Gastroesophageal sphincter (tissue), 4 donors: ENCODE data around the gene MACC1. TPM values are rescaled to one million over a fixed set of nuclear protein-coding genes. Genes with fewer than 3 reads are reported as not detected.
"Not testable (repeated sequence)": the region's sequence is repeated elsewhere in the genome, so short reads cannot be mapped to it uniquely, and the experiment has no call there.

Source experiments
- ATAC-seq: fragments of 150-250 bp; one replicate; pipeline ENCODE4 v1.9.1; 2016; ENCODE audit warnings: mild to moderate bottlenecking, moderate library complexity
- H3K27ac ChIP-seq, 4 donors: fragments of 200-600 bp; sonication (generic) in 3 of 4; 1 replicate in 3 of 4; 2 replicates in 1 of 4; pipeline ENCODE4 v1.5.1; 2016 to 2019
- H3K27me3 ChIP-seq: fragments of 200-600 bp; sonication (generic); one replicate; pipeline ENCODE4 v1.5.1; 2019
- H3K36me3 ChIP-seq, 2 donors: fragments of 200-600 bp; sonication (generic); one replicate each; pipeline ENCODE4 v1.5.1; 2019; ENCODE audit warnings: control low read depth in 1 of 2
- H3K4me1 ChIP-seq, 3 donors: fragments of 200-600 bp; sonication (generic); 1 replicate in 2 of 3; 2 replicates in 1 of 3; pipeline ENCODE4 v1.5.1; 2016 to 2019; ENCODE audit warnings: control low read depth in 2 of 3
- H3K4me3 ChIP-seq, 2 donors: fragments of 200-600 bp; sonication (generic); one replicate each; pipeline ENCODE4 v1.5.1; 2019; ENCODE audit warnings: mild to moderate bottlenecking in 1 of 2, moderate library complexity in 1 of 2
- H3K9me3 ChIP-seq, 3 donors: fragments of 200-600 bp; sonication (generic); one replicate each; pipeline ENCODE4 v1.5.1; 2017 to 2019; ENCODE audit warnings: control low read depth in 2 of 3
- EP300 ChIP-seq: sonication (generic); formaldehyde crosslinking; IDR thresholded peaks from one replicate; pipeline ENCODE4 v1.6.1; 2017; ENCODE audit warnings: antibody characterized with exemption, mild to moderate bottlenecking
- POLR2A ChIP-seq, 2 donors: fragments of 450-650 bp; IDR thresholded peaks; one replicate each; pipeline ENCODE4 v1.6.1; 2017; ENCODE audit warnings: antibody characterized with exemption in 2 of 2, mild to moderate bottlenecking in 2 of 2, moderate library complexity in 1 of 2
- POLR2AphosphoS5 ChIP-seq: sonication (generic); formaldehyde crosslinking; IDR thresholded peaks from one replicate; pipeline ENCODE4 v1.6.1; 2017; ENCODE audit warnings: antibody characterized with exemption
- WGBS, 2 donors: methylation state at CpG; one replicate each; pipeline ENCODE4 v1.1.5; 2018; ENCODE audit warnings: low coverage in 1 of 2; 5-methylcytosine and 5-hydroxymethylcytosine counted together
- total RNA-seq, 4 donors: library from RNA; depleted of rRNA; stranded (reverse); fragments of >200 nt; gene quantifications; one replicate each; pipeline ENCODE4 v1.1.0, GENCODE V29; 2016
- TF ChIP-seq, protein P1 (sequence below), 4 experiments: fragments of 200-600 bp in 2 of 4; fragments of 450-650 bp in 2 of 4; sonication (generic) in 1 of 4; IDR thresholded peaks; one replicate each; pipeline ENCODE4 v1.5.1; 2017 to 2019; ENCODE audit warnings: antibody characterized with exemption in 4 of 4, mild to moderate bottlenecking in 2 of 4, moderate library complexity in 2 of 4

Gene MACC1
- total RNA-seq, 4 donors from 2014 or later: under 0.01 to 2.9 (median 0.25) TPM

DNA sequence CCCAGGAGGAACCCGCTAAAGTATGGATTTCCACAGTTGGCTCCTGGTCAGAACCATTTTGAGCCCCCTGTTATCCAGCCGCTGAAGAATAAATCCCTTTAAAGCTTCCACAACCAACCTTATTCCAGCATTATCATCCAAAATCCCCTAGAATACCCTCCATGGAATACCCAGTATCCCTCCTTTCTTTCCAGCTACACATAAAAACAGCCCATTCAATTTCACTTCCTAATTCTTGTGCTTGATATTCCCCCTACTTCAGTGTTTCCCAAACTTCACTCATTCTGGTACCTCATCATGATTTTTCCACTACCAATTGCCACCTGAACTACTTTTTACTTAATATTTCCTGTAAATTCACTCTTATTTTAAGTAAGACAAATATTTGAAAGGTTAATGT lies 3.1 kb downstream of the MACC1 start:
- Histone ChIP-seq H3K27me3 (no peaks in the 10 kb centered on the region), H3K36me3 (no peaks in the 10 kb centered on the region), H3K4me3 (no peak overlapping the region), H3K27ac (no peak overlapping the region), H3K4me1 (no peaks in the 10 kb centered on the region), H3K9me3 (no peaks in the 10 kb centered on the region)
- WGBS, 2 donors: 83 to 100% methylated on average over 1 to 2 of the region's 2 CpGs
- TF ChIP-seq, protein P1, sequence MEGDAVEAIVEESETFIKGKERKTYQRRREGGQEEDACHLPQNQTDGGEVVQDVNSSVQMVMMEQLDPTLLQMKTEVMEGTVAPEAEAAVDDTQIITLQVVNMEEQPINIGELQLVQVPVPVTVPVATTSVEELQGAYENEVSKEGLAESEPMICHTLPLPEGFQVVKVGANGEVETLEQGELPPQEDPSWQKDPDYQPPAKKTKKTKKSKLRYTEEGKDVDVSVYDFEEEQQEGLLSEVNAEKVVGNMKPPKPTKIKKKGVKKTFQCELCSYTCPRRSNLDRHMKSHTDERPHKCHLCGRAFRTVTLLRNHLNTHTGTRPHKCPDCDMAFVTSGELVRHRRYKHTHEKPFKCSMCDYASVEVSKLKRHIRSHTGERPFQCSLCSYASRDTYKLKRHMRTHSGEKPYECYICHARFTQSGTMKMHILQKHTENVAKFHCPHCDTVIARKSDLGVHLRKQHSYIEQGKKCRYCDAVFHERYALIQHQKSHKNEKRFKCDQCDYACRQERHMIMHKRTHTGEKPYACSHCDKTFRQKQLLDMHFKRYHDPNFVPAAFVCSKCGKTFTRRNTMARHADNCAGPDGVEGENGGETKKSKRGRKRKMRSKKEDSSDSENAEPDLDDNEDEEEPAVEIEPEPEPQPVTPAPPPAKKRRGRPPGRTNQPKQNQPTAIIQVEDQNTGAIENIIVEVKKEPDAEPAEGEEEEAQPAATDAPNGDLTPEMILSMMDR (IDR thresholded peaks at IDR 0.05): no peak
- TF ChIP-seq POLR2AphosphoS5: no peak
- TF ChIP-seq POLR2A (IDR thresholded peaks at IDR 0.05): no peak
- no peak for TF ChIP-seq EP300
- no peak for ATAC-seq

DNA sequence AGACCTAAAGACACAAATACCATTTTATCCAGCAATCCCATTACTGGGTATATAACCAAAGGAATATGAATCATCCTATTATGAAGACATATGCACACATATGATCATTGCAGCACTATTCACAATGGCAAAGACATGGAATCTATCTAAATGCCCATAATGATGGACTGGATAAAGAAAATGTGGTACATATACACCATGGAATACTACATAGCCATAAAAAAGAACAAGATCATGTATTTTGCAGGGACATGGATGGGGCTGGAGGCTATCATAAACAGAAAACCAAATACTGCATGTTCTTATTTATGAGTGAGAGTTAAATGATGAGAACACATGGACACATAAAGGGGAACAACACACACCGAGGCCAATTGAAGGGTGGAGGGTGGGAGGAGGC lies 3.8 kb downstream of the MACC1 start:
- no peaks in the 10 kb centered on the region for H3K36me3 ChIP-seq
- H3K4me1 ChIP-seq: no peaks in the 10 kb centered on the region
- WGBS, 2 donors: 69 to 86% methylated on average over 1 of the region's 1 CpG
- H3K27me3 ChIP-seq: no peaks in the 10 kb centered on the region
- H3K9me3 ChIP-seq: no peaks in the 10 kb centered on the region
- ATAC-seq: no peak
- H3K27ac ChIP-seq: no peak overlapping the region
- no peak for TF ChIP-seq POLR2A (IDR thresholded peaks at IDR 0.05)
- TF ChIP-seq, protein P1 (IDR thresholded peaks at IDR 0.05): no peak
- TF ChIP-seq POLR2AphosphoS5: no peak
- TF ChIP-seq EP300: no peak
- no peak overlapping the region for H3K4me3 ChIP-seq

DNA sequence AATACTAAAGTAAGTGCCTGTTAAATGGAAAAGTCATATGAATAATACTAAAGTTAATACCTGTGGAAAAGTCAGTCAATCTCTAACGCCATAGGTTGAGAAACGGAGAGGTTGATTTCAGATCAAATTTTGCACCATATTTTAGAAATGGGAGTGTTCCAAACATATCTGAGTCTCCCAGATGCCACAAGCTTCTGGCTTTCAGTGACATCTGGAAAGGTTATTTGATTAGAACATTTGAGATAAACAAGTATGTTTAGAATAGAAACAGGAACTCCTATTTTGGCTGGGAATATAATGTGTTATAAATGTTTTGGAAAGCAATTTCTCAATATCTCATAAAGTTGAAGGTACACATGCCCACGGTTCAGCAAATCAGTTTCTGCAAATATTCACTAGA lies 5.8 kb downstream of the MACC1 start:
- H3K9me3 ChIP-seq: no peaks in the 10 kb centered on the region
- H3K36me3 ChIP-seq: no peaks in the 10 kb centered on the region
- ATAC-seq: no peak
- TF ChIP-seq, protein P1 (IDR thresholded peaks at IDR 0.05): no peak
- TF ChIP-seq POLR2AphosphoS5 (no peak), POLR2A (IDR thresholded peaks at IDR 0.05) (no peak)
- H3K4me1 ChIP-seq: no peaks in the 10 kb centered on the region
- no peak overlapping the region for H3K27ac ChIP-seq
- 70 to 82% methylated on average over 3 of the region's 3 CpGs for WGBS, 2 donors
- H3K27me3 ChIP-seq: no peaks in the 10 kb centered on the region
- H3K4me3 ChIP-seq: no peak overlapping the region

DNA sequence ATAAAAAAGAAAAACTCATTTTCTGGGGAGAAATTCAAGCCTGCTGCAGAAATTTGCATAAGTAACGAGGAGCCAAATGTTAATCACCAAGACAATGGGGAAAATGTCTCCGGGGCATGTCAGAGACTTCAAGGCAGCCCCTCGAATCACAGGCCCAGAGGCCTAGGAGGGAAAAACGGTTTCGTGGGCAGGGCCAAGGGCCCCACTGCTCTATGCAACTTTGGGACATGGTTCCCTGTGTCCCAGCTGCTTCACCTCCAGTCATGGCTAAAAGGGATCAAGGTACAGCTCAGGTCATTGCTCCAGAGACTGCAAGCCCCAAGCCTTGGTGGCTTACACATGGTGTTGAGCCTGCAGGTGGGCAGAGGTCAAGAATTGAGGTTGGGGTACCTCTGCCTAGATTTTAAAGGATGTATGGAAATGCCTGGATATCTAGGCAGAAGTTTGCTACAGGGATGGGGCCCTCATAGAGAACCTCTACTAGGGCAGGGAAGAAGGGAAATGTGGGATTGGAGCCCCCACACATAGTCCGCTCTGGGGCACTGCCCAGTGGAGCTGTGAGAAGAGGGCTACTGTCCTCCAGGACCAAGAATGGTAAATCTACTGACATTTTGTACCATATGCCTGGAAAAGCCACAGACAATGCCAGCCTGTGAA lies 8.4 kb downstream of the MACC1 start:
- WGBS, 2 donors: 90 to 94% methylated on average over 5 to 6 of the region's 6 CpGs
- no peaks in the 10 kb centered on the region for H3K9me3 ChIP-seq
- TF ChIP-seq EP300: no peak
- TF ChIP-seq POLR2AphosphoS5: no peak
- ATAC-seq: no peak
- no peak overlapping the region for H3K27ac ChIP-seq
- H3K4me1 ChIP-seq: no peaks in the 10 kb centered on the region
- no peaks in the 10 kb centered on the region for H3K36me3 ChIP-seq
- no peaks in the 10 kb centered on the region for H3K27me3 ChIP-seq
- no peak overlapping the region for H3K4me3 ChIP-seq

DNA sequence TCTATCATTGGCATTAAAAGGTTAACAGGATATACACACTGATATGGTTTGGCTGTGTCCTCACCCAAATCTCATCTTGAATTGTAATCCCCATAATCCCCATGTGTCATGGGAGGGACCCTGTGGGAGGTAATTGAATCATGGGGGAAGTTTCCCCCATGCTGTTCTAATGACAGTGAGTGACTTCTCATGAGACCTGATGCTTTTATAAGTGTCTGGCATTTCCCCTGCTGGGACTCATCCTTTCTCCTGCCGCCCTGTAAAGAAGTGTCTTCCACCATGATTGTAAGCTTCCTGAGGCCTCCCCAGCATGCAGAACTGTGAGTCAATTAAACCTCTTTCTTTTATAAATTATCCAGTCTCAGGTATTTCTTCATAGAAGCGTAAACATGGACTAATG lies 9.4 kb downstream of the MACC1 start:
- WGBS, 2 donors: 90% methylated on average over 1 of the region's 2 CpGs; no CpG with 5 or more reads in 1 of the 2 donors
- not testable (repeated sequence) for H3K9me3 ChIP-seq, H3K27me3 ChIP-seq, H3K4me1 ChIP-seq, ATAC-seq, H3K27ac ChIP-seq, H3K4me3 ChIP-seq, H3K36me3 ChIP-seq

DNA sequence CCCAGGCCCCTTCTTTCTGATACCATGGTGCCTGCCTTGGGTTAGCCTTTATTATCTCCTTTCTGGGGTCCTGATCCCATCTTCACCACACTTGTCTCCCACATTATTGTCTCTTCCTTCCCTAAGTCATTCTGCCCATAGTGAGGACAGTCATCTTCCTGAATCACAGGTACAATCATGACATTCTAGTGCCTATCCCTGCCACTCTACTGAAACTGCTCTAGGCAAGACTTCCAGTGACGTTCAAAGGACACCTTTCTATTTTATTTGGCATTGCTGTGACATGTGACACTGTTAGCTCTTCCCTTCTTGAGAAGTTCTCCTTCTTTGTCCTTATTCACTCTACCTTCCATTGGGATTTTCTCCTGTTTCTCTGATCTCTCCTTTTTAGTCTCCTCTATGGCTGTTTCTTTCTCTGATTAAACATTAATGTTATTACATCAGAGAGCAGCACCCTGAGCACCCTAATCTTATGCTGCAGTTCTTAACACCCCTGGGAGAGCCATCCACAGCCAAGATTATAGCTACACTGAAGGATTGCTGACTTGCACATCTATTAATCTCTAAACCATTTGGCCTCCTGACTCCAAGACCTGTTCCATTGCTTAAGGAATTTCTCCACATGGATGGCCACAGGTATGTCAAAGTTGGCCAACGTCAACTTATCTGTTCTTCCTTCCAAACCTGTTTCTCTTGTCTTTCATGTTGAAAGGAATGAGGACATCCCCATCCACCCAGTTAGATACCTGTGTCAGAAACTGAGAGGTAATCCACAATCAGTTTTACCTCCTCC lies 10.9 kb downstream of the MACC1 start:
- TF ChIP-seq EP300 (no peak), POLR2AphosphoS5 (no peak), POLR2A (IDR thresholded peaks at IDR 0.05) (no peak)
- TF ChIP-seq, protein P1 (IDR thresholded peaks at IDR 0.05): no peak
- no peak overlapping the region for H3K4me3 ChIP-seq
- no peak for ATAC-seq
- H3K36me3 ChIP-seq: no peaks in the 10 kb centered on the region
- H3K9me3 ChIP-seq: no peaks in the 10 kb centered on the region
- 74 to 76% methylated on average over 2 of the region's 2 CpGs for WGBS, 2 donors
- H3K4me1 ChIP-seq: no peaks in the 10 kb centered on the region
- no peak overlapping the region for H3K27ac ChIP-seq
- no peaks in the 10 kb centered on the region for H3K27me3 ChIP-seq
